HTERT RPE-1 (cell line): ENCODE results near the gene BTNL9.
"Not testable (repeated sequence)": the region's sequence is repeated elsewhere in the genome, so short reads cannot be mapped to it uniquely, and the experiment has no call there.

Experiments
- in situ Hi-C: fragments of 300-500 bp; cut with MboI; formaldehyde crosslinking; loops from 4 replicates; pipeline ENCODE4 v1.14.3; 2020; ENCODE audit warnings: low sequenced_read_pairs

BTNL9 gene

GRCh38 chr5:181039931-181040630 is at the start of gene BTNL9:
TSS of gene BTNL9 (plus strand) at chr5:181040266. CDS start at chr5:181045490, 5,224 bp downstream.
- in situ Hi-C loops = no loop called here

- in situ Hi-C loops = no loop called here
Observed at GRCh38 chr5:180990882-180991242, 49.2 kb upstream of the BTNL9 start.

GRCh38 chr5:181001947-181002346 is 38.1 kb upstream of the BTNL9 start:
- in situ Hi-C loops = no loop called here

DNA sequence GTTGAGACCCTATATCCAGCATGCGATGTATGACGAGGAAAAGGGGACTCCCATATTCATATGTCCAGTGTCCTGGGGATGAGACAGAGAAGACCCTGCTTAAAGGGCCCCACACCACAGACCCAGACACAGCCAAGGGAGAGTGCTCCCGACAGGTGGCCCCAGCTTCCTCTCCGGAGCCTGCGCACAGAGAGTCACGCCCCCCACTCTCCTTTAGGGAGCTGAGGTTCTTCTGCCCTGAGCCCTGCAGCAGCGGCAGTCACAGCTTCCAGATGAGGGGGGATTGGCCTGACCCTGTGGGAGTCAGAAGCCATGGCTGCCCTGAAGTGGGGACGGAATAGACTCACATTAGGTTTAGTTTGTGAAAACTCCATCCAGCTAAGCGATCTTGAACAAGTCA is 34.3 kb upstream of the BTNL9 start:
- in situ Hi-C loops = no loop called here

- in situ Hi-C loops = no loop called here
Observed at GRCh38 chr5:181008136-181008535, 31.9 kb upstream of the BTNL9 start.

- in situ Hi-C loops = not testable (repeated sequence)
Observed at GRCh38 chr5:181010018-181010417, 30.0 kb upstream of the BTNL9 start.

GRCh38 chr5:181014654-181015053 is 25.4 kb upstream of the BTNL9 start:
- in situ Hi-C loops = not testable (repeated sequence)

DNA sequence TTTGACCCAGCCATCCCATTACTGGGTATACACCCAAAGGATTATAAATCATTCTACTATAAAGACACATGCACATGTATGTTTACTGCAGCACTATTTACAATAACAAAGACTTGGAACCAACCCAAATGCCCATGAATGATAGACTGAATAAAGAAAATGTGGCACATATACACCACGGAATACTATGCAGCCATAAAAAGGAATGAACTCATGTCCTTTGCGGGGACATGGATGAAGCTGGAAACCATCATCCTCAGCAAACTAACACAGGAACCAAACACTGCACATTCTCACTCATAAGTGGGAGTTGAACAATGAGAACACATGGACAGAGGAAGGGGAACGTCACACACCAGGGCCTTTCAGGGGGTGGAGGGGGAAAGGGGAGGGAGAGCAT is 22.6 kb upstream of the BTNL9 start:
- in situ Hi-C loops = not testable (repeated sequence)

DNA sequence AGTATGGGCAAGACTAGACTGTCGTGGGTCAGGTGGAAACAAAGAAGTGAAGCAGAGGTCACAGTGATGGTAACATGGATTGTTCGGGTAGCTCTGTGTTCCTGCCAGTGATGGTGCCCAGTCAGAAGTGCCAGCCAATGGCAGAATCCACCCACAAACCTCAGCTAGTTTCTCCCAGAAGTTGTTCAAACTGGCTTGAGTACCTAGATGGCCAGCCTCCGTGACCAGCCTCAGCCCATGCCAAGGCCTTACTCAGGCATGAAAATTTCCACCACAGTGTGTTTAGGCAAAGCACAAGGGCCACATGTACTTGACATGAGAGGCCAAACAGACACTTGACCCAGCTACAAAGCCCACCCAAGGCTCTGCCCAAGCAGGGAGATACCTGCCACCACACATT is 19.4 kb upstream of the BTNL9 start:
- in situ Hi-C loops = no loop called here

DNA sequence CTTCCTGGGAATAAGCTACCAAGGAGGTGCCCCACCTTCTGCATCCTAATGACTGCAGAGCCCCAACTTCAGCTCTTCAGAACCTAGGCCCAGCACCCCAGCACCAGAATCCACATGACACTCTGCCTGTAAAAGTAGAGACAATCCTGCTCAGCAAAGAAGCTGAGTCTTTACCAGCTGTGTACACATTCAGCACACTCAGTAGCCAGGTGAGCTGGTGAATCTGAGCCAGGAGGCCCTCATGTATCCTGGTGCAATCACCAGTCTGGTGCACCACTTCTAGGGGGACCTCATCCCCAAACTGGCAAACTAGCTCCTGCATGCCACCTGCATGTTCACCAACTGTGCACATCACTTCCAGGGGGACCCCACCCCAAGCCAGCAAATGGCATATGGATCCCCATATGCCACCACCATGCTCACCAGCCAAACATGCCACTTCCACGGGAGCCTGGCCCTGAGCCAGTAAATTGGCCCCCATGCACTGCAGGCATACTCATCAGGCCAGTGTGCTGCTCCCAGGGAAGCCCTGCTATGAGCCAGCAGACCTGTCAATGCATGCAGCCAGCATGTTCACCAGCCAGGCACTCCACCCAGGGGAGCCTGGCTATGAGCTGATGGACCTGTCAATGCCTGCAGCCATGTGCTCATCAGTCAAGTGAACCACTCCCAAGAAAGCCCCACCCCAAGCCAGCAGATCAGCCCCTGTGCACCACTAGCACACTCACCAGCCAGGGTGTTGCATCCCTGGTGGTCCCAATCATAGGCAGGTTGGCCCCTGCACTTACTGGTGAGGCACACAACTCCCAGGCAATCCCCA is 15.6 kb upstream of the BTNL9 start:
- in situ Hi-C loops = no loop called here

- in situ Hi-C loops = no loop called here
Observed at GRCh38 chr5:181027452-181028031, 12.5 kb upstream of the BTNL9 start.

DNA sequence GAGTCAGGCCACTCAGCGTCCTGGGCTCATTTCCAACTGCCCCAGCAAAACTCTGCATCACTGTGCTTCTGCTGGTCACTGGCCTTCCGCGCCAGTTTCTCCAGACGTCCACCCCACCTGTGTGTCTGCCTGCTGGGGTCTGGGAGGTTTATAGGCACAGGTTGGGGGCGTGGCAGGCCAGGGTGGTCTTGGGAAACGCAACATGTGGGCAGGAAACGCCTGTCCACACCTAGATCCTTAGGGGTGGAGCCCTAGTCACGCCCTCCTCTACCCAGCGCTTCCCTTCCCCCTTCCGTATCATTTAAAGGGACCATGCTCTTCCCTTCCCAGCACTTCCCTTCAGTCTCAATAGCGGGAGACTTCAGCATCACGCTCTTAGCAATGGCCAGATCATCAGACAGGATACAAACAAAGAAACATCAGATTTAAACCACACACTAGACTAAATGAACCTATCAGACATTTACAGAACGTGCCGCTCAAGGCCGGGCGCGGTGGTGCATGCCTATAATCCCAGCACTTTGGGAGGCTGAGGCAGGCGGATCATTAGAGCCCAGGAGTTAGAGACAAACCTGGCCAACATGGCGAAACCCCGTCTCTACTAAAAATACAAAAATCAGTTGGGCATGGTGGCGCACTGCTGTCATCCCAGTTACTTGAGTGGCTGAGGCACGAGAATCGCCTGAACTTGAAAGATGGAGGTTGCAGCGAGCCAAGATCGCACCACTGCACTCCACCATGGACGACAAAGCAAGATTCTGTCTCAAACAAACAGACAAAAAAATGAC is 11.8 kb upstream of the BTNL9 start:
- in situ Hi-C loops = no loop called here

DNA sequence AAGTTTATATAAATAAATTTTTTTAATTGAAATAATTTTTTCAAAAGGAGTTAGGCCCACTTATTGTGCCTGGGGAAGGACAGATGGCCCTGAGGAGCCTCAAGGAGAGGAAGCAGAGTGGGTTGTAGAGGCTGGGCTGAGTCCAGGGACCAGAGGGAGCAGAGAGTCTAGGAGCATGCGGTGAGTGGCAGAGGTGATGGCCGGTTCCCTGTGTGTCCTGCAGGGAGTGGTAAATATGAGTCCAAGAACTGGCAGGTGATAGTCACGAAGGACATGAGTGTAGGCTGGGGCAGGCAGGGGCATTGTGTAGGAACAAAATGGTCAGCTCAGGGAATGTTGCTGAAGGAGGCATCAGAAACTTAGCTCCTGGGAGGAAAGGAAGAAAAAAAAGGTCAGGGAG is 8.3 kb upstream of the BTNL9 start:
- in situ Hi-C loops = no loop called here

DNA sequence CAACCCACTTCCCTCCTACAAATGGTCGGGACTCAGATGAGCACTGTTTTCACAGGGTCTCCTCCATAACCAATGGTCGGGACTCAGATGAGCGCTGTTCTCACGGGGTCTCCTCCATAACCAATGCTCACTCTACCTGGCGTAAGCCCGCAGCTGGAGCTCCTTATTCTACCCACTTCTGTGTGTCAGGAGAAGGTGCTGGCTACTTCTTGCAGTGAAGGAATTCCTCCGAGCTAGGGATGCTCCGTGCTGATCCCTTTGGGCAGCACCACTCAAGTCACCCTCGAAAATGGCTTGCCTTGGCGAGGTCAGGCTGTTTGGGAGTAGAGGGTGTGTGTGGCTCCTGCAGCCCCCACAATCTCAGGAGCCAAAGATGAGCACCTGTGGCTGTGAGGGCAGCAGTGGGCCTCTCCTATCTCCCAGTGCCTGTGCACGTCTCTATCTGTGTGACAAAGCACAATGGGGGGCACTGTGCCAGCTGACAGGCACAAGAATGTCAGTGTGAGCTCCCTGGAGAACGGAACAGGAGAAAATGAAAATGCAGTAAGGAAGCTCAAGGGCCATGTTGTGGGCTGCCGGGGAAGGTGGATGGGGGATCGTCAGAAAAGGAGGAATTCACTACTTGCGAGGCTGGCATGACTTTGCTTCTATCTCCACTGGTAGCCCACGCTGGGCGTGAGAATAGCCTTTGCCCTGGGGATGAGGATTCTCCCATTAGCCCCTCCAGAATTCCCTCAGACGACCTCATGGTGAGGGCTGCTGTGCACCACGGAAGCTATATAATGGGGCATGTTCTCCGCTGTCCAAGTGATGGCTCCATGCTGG is 3.9 kb upstream of the BTNL9 start:
- in situ Hi-C loops = no loop called here

DNA sequence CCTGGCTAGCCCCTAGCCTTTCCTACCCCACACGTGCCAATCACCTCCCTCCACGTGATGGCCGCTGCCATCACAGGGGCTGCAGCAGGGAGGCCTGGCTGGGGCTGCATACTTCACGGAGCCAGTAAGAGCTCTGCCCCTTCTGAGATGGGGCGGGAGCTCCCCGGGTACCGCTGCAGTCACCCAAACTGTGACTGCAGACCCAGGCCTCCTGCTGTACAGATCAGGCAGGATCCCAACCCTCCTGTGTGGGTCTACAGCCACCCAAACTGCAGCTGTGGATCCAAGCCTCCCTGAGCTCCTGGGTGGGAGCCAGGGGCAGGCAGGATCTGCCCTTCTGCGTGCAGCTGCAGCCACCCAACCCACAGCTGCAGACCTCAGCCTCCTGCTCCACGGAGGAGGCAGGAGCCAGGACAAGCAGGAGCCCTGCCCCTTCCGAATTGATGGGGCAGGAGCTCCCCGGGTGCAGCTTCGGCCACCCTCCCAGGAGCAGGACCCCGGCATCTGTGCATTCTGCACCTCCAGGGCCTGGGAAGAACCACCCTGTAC is 3.2 kb upstream of the BTNL9 start:
- in situ Hi-C loops = no loop called here

GRCh38 chr5:181037365-181037861 is 2.7 kb upstream of the BTNL9 start:
- in situ Hi-C loops = no loop called here

DNA sequence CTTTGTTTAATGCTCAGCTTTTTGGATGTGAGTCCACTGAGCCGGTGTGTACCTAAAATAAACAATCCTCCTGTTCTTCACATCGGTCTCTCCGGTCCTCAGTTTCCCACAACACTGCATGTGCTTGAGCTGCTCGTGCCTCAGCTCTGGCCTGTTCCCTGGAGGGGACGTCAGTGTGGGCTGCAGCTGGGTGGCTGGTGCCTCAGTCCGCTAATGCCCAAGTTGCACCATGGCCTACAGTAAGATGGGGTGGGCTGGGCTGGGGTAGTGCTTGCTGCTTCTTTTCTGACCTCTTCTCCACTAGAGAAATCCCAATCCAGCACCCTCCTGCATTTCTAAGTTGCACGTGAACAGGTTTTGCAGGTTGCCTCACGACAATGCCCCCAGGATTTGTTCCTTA is 595 bp upstream of the BTNL9 start:
- in situ Hi-C loops = no loop called here

GRCh38 chr5:181040631-181040945 is 522 bp downstream of the BTNL9 start:
- in situ Hi-C loops = no loop called here

- in situ Hi-C loops = no loop called here
Observed at GRCh38 chr5:181041043-181041442, 977 bp downstream of the BTNL9 start.

- in situ Hi-C loops = no loop called here
Observed at GRCh38 chr5:181042036-181042713, 2.1 kb downstream of the BTNL9 start.
